ENCODE results near the gene KLHL40. TPM values are rescaled to one million over a fixed set of nuclear protein-coding genes. Genes with fewer than 3 reads are reported as not detected.
A peak's percentile ranks its signal among the peaks of the same experiment; 100 is the strongest.

The KLHL40 gene
- total and polyA plus RNA-seq, 7 experiments from 2014 or later, result not detected

- POLR2A ChIA-PET, result no interaction called here
- peaks cover 0 to 4% (median 0%) of the 10 kb centered on the region in 5 donors for H3K27me3 Mint-ChIP-seq
- Histone ChIP-seq H3K4me1 (ENCODE audit: control insufficient read depth in 2 of 2, insufficient read depth in 2 of 2, low read length in 2 of 2) (no peaks in the 10 kb centered on the region), H3K4me3 (ENCODE audit: low read length) (no peak overlapping the region), H3K36me3 (ENCODE audit: control insufficient read depth in 2 of 3, insufficient read depth in 3 of 3, low read length in 3 of 3) (no peaks in the 10 kb centered on the region), H3K27me3 (ENCODE audit: control insufficient read depth in 2 of 2, insufficient read depth in 2 of 2, low read length in 2 of 2) (no peaks in the 10 kb centered on the region), H3K27ac (ENCODE audit: low read depth, low read length) (no peak overlapping the region), H3K9me3 (ENCODE audit: control insufficient read depth in 2 of 3, low read length in 3 of 3) (no peaks in the 10 kb centered on the region)
- peaks cover 0 to 2% (median 0%) of the 10 kb centered on the region in 11 donors for H3K9me3 Mint-ChIP-seq
- DNase-seq (no peak), ATAC-seq (no peak)
- H3K27ac Mint-ChIP-seq, result no peak overlapping the region
- CTCF ChIA-PET, result no interaction called here
- no peaks in the 10 kb centered on the region for H3K4me1 Mint-ChIP-seq
- intact Hi-C loops (cut with micrococcal nuclease), result no loop called here
- no peaks in the 10 kb centered on the region for H3K36me3 Mint-ChIP-seq
- no peak overlapping the region for H3K4me3 Mint-ChIP-seq
These were observed 7.6 kb downstream of the KLHL40 start for GRCh38 chr3:42692667-42693529.

- Mint-ChIP-seq H3K9me3 (peaks cover 0 to 2% (median 0%) of the 10 kb centered on the region in 11 donors), H3K4me1 (peaks cover 0 to 2% (median 0%) of the 10 kb centered on the region in 7 donors), H3K27me3 (peaks cover 0 to 4% (median 0%) of the 10 kb centered on the region in 5 donors), H3K36me3 (no peaks in the 10 kb centered on the region), H3K4me3 (no peak overlapping the region), H3K27ac (no peak overlapping the region)
- CTCF ChIA-PET, result no interaction called here
- ATAC-seq (no peak), DNase-seq (no peak)
- POLR2A ChIA-PET, result no interaction called here
- Histone ChIP-seq H3K9me3 (ENCODE audit: control insufficient read depth in 2 of 3, low read length in 3 of 3) (no peaks in the 10 kb centered on the region), H3K27ac (ENCODE audit: low read depth, low read length) (no peak overlapping the region), H3K4me1 (ENCODE audit: control insufficient read depth in 2 of 2, insufficient read depth in 2 of 2, low read length in 2 of 2) (peaks cover 0 to 1% of the 10 kb centered on the region in 2 donors), H3K36me3 (ENCODE audit: control insufficient read depth in 2 of 3, insufficient read depth in 3 of 3, low read length in 3 of 3) (no peaks in the 10 kb centered on the region), H3K27me3 (ENCODE audit: control insufficient read depth in 2 of 2, insufficient read depth in 2 of 2, low read length in 2 of 2) (no peaks in the 10 kb centered on the region), H3K4me3 (ENCODE audit: low read length) (no peak overlapping the region)
- intact Hi-C loops (cut with micrococcal nuclease), result no loop called here
These were observed 8.2 kb downstream of the KLHL40 start for GRCh38 chr3:42693530-42693930.

DNA sequence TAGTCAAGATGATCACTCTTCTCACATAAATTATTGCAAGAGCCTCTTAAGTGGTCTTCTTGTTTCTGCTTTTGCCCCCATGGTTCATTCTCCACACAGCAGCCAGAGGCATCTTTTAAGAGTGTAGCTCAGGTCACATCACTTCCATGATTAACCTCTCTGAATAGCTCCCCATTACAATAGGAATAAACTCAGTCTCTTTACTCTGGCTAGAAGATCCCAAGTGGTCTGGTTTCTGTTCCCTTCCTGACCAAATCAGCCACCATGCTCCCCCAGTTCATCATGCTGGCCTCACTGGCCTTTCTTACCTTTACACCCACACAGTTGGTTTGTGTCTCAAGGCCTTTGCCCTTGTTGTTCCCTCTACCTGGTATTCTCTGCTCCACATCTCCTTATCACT lies 9.0 kb downstream of the KLHL40 start:
- POLR2A ChIA-PET, result no interaction called here
- H3K9me3 Mint-ChIP-seq, result peaks cover 0 to 2% (median 0%) of the 10 kb centered on the region in 11 donors
- Histone ChIP-seq H3K27me3 (ENCODE audit: control insufficient read depth in 2 of 2, insufficient read depth in 2 of 2, low read length in 2 of 2) (no peaks in the 10 kb centered on the region), H3K36me3 (ENCODE audit: control insufficient read depth in 2 of 3, insufficient read depth in 3 of 3, low read length in 3 of 3) (no peaks in the 10 kb centered on the region), H3K9me3 (ENCODE audit: control insufficient read depth in 2 of 3, low read length in 3 of 3) (no peaks in the 10 kb centered on the region), H3K4me3 (ENCODE audit: low read length) (no peak overlapping the region), H3K4me1 (ENCODE audit: control insufficient read depth in 2 of 2, insufficient read depth in 2 of 2, low read length in 2 of 2) (peaks cover 0 to 6% of the 10 kb centered on the region in 2 donors), H3K27ac (ENCODE audit: low read depth, low read length) (no peak overlapping the region)
- peaks cover 0 to 4% (median 0%) of the 10 kb centered on the region in 5 donors for H3K27me3 Mint-ChIP-seq
- no peak overlapping the region for H3K4me3 Mint-ChIP-seq
- H3K27ac Mint-ChIP-seq, result no peak overlapping the region
- CTCF ChIA-PET, result no interaction called here
- ATAC-seq (no peak), DNase-seq (no peak)
- peaks cover 0 to 6% (median 0%) of the 10 kb centered on the region in 7 donors for H3K4me1 Mint-ChIP-seq
- no peaks in the 10 kb centered on the region for H3K36me3 Mint-ChIP-seq
- intact Hi-C loops (cut with micrococcal nuclease), result no loop called here

DNA sequence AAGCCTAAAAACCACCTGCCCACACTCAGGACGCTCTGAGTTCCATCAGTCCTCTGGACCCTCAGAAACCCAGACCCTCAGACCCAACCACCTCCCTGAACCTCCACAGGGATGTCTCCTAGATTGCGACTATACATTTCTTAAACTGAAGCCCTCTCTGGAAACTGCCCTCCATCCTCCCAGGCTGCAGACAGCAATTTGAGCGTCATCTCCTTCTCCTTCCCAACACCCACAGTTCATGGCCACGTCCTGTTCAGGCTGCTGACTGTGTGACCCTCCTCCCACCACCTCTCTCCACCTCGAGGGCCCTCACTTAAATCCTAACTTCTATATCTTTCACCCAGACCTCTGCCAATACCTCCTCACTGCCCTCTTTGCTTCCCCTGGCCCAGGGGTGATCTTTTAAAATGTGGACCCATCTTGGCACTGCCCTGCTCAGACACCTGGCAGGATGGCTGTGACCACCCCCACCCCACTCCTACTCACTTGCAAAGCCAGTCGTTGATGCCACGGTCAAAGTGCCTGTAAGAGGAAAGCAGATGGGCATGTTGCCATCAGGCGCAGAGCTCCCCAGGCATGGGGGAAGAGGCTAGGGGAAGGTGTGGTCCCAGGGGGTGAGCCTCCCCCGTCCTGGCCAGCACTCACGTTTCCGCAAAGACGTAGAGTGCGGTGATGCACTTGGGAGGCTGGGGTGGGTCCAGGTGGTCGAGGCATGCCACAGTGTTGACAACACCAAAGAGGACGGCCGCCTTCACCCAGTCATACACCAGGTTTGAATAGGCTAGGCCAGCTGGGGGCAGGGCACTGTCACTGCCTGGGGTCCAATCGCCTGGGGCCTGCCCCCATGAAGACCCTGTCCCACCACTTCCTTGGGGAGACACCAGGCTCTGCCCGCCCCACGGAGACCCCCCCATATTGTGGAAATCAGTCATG lies 11.3 kb downstream of the KLHL40 start:
- CTCF ChIA-PET, result no interaction called here
- H3K4me3 ChIP-seq (ENCODE audit: low read length), result no peak overlapping the region
- no peaks in the 10 kb centered on the region for H3K27me3 ChIP-seq (ENCODE audit: control insufficient read depth in 2 of 2, insufficient read depth in 2 of 2, low read length in 2 of 2)
- intact Hi-C loops (cut with micrococcal nuclease), result no loop called here
- DNase-seq (peak in 1 of 9 donors; percentile 6), ATAC-seq (no peak)
- no peak overlapping the region for H3K27ac ChIP-seq (ENCODE audit: low read depth, low read length)
- peaks cover 0 to 6% of the 10 kb centered on the region in 2 donors for H3K4me1 ChIP-seq (ENCODE audit: control insufficient read depth in 2 of 2, insufficient read depth in 2 of 2, low read length in 2 of 2)
- H3K36me3 ChIP-seq (ENCODE audit: control insufficient read depth in 2 of 3, insufficient read depth in 3 of 3, low read length in 3 of 3), result no peaks in the 10 kb centered on the region
- no peaks in the 10 kb centered on the region for H3K9me3 ChIP-seq (ENCODE audit: control insufficient read depth in 2 of 3, low read length in 3 of 3)
- peaks cover 0 to 15% (median 5%) of the 10 kb centered on the region in 7 donors for H3K4me1 Mint-ChIP-seq
- H3K27ac Mint-ChIP-seq, result no peak overlapping the region
- H3K36me3 Mint-ChIP-seq, result no peaks in the 10 kb centered on the region
- peaks cover 0 to 7% (median 0%) of the 10 kb centered on the region in 5 donors for H3K27me3 Mint-ChIP-seq
- POLR2A ChIA-PET, result no interaction called here
- no peaks in the 10 kb centered on the region for H3K9me3 Mint-ChIP-seq
- H3K4me3 Mint-ChIP-seq, result no peak overlapping the region

DNA sequence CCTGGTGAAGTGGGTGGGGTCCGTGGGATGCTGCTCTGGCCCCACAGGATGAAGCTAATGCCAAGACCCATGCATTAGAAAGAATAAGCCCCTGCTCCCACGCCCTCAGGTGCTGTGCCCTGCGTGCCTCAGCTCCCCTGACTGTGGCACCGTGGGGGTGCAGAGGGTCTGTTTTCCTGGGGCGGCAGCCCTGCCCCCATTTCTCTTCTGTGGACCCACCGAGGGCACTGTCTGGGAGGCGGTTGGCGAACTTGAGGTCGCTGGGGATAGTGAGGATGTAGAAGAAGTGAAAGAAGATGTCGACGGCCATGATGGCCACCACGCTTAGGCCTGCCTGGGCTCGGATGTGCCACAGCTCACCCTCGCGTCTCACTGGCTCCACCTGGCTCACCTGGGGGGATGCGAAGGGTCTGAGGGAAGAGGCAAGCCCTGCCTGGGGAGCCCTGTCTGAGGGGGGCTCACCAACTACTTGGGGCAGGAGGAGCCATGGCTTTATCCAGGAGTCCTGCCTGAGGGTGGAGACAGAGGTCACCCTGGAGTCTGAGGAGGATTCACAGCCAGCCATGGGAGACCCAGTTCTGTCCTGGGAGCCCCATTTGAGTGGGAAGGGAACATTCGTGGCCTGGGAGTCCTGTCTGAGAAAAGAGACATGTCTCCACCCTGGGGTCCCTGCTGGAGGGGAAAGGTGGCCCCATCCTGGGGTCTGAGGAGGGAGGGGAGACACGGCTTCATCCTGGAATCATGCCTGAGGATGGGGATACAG lies 12.1 kb downstream of the KLHL40 start:
- Histone ChIP-seq H3K9me3 (ENCODE audit: control insufficient read depth in 2 of 3, low read length in 3 of 3) (no peaks in the 10 kb centered on the region), H3K27me3 (ENCODE audit: control insufficient read depth in 2 of 2, insufficient read depth in 2 of 2, low read length in 2 of 2) (no peaks in the 10 kb centered on the region), H3K36me3 (ENCODE audit: control insufficient read depth in 2 of 3, insufficient read depth in 3 of 3, low read length in 3 of 3) (no peaks in the 10 kb centered on the region), H3K4me1 (ENCODE audit: control insufficient read depth in 2 of 2, insufficient read depth in 2 of 2, low read length in 2 of 2) (peaks cover 0 to 6% of the 10 kb centered on the region in 2 donors), H3K4me3 (ENCODE audit: low read length) (no peak overlapping the region), H3K27ac (ENCODE audit: low read depth, low read length) (no peak overlapping the region)
- Mint-ChIP-seq H3K36me3 (no peaks in the 10 kb centered on the region), H3K4me3 (no peak overlapping the region), H3K9me3 (no peaks in the 10 kb centered on the region), H3K27ac (no peak overlapping the region), H3K4me1 (peaks cover 0 to 15% (median 5%) of the 10 kb centered on the region in 7 donors), H3K27me3 (peaks cover 0 to 7% (median 0%) of the 10 kb centered on the region in 5 donors)
- ChIA-PET POLR2A (no interaction called here), CTCF (no interaction called here)
- no peak for ATAC-seq
- intact Hi-C loops (cut with micrococcal nuclease), result no loop called here
- no peak for DNase-seq

DNA sequence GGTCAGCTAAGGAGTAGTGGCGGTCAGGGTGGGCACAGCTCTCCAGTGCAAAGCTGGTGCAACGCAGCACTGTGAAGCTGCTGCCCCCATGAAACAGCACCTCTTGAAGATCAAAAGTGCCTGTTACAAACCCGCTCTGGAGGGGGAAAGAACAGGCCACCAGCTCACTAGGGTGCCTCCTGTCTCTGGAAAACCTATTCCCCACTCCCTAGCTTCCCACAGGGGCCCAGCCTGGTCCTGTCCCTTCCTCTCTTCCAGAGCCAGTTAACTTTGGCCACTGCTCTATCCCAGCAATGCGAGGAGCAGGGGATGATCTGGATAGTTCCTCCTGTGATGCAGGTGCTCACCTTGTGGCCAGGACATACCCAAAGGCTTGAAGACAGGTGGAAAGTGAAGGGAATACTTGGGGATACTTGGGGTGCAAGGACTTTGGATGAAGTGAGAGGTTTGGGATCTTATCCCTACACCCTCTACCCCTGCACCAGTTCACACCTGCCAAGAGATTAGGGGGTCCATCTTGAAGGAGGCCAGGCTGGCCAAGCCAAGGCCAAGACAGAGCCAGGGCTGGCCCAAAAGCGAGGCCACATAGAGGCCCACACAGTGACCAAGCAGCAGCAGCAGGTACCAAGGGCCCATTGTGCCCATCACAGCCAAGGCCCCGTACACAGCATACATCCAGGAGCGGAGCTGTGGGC lies 13.0 kb downstream of the KLHL40 start:
- no peak overlapping the region for H3K4me3 ChIP-seq (ENCODE audit: low read length)
- Mint-ChIP-seq H3K36me3 (no peaks in the 10 kb centered on the region), H3K4me3 (no peak overlapping the region), H3K27ac (no peak overlapping the region), H3K9me3 (no peaks in the 10 kb centered on the region), H3K27me3 (peaks cover 0 to 7% (median 4%) of the 10 kb centered on the region in 5 donors), H3K4me1 (peaks cover 0 to 15% (median 5%) of the 10 kb centered on the region in 7 donors)
- H3K27me3 ChIP-seq (ENCODE audit: control insufficient read depth in 2 of 2, insufficient read depth in 2 of 2, low read length in 2 of 2), result no peaks in the 10 kb centered on the region
- H3K36me3 ChIP-seq (ENCODE audit: control insufficient read depth in 2 of 3, insufficient read depth in 3 of 3, low read length in 3 of 3), result no peaks in the 10 kb centered on the region
- H3K9me3 ChIP-seq (ENCODE audit: control insufficient read depth in 2 of 3, low read length in 3 of 3), result no peaks in the 10 kb centered on the region
- DNase-seq (no peak), ATAC-seq (no peak)
- ChIA-PET CTCF (no interaction called here), POLR2A (no interaction called here)
- H3K4me1 ChIP-seq (ENCODE audit: control insufficient read depth in 2 of 2, insufficient read depth in 2 of 2, low read length in 2 of 2), result peaks cover 0 to 6% of the 10 kb centered on the region in 2 donors
- H3K27ac ChIP-seq (ENCODE audit: low read depth, low read length), result no peak overlapping the region
- intact Hi-C loops (cut with micrococcal nuclease), result no loop called here

Data from naive thymus-derived CD4-positive, alpha-beta T cell (primary cell).